Astrocyte (in vitro differentiated cells and primary cell): ENCODE measurements around the gene ANKH.

Source experiments
- CTCF ChIP-seq: IDR thresholded peaks from 2 replicates; pipeline ENCODE4 v1.5.1; 2011; ENCODE audit warnings: low read depth, mild to moderate bottlenecking, inconsistent platforms, low read length, moderate library complexity; ENCODE audit not compliant: insufficient read depth
- EZH2 ChIP-seq: IDR thresholded peaks from 2 replicates; pipeline ENCODE4 v1.6.1; 2012; ENCODE audit warnings: mild to moderate bottlenecking, low read length, inconsistent platforms; ENCODE audit not compliant: insufficient read depth

GRCh38 chr5:14656898-14657297 is 214.7 kb downstream of the ANKH start:
- TF ChIP-seq CTCF (no peak), EZH2 (no peak)
